ENCODE results near the gene IKZF1. TPM values are rescaled to one million over a fixed set of nuclear protein-coding genes. Genes with fewer than 3 reads are reported as not detected.

IKZF1 gene
- polyA plus RNA-seq, 4 donors = 1.8 to 5.9 (median 3.3) TPM

DNA sequence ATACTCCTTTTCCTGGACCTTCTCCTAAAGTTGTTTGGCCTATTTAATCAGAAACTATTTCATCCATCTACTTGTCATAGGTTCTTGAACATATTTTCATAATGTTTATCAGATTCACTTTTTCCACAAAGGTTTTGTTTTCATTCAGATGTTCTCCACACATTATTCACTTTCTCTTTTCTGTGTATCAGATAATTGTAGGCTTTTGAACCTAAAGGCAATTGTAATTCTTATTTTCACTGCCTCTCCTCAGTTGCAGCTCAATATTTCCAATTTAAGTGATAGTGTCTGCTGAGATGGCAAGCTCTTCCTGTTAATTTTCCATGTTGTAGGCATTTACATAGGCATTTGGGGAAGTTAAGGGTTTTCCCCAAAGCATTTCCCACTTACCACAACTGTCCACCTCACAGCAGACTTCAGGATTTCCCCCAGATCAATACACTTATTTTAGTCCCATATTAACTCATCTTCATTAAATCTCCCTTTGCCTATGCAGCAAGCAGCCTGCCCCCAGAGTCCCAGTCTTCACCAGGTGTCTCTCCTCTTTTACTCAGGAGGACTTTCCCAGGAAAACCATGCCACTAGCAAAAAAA, 12.3 kb upstream of the IKZF1 start:
- FAIRE-seq = no peak

DNA sequence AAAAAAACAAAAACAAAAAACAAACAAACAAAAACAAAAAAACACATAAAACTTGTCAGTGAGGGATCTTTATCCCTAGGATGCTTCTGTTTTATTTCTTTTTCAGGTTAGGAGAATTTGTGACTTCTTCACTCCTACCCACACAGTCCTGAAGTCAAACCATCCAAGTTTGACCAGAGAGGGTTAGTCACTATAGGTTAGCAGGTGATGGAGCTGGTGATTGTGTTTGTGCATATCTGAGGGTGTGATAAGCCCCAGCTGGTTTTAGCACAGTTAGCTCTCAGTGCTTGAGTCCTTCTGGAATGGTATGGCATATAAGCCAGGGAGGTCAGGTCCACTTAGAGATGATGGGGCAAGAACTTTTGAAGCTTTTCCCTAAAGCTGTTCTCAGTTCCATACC, 11.8 kb upstream of the IKZF1 start:
- Histone ChIP-seq H3K36me3 (ENCODE audit: control insufficient read depth in 3 of 3, insufficient read depth in 2 of 3, low read depth in 1 of 3, low read length in 3 of 3) (no peaks in the 10 kb centered on the region), H3K4me1 (ENCODE audit: control insufficient read depth in 3 of 3, insufficient read depth in 2 of 3, low read depth in 1 of 3, low read length in 2 of 3) (no peaks in the 10 kb centered on the region), H3K9me3 (ENCODE audit: control insufficient read depth in 2 of 2, insufficient read depth in 1 of 2, low read depth in 1 of 2, low read length in 1 of 2) (no peaks in the 10 kb centered on the region), H3K27ac (ENCODE audit: low read depth in 1 of 3, low read length in 2 of 3) (no peak overlapping the region), H3K4me3 (ENCODE audit: low read depth in 1 of 3, low read length in 3 of 3) (no peak overlapping the region), H3K27me3 (ENCODE audit: control insufficient read depth in 3 of 3, insufficient read depth in 3 of 3, low read length in 3 of 3) (peaks cover 0 to 5% (median 0%) of the 10 kb centered on the region in 3 donors)
- no peak for DNase-seq
- FAIRE-seq = no peak

More for the DNA sequence above, 12.3 kb upstream of the IKZF1 start:
- H3K36me3 ChIP-seq (ENCODE audit: control insufficient read depth in 3 of 3, insufficient read depth in 2 of 3, low read depth in 1 of 3, low read length in 3 of 3) = no peaks in the 10 kb centered on the region
- no peaks in the 10 kb centered on the region for H3K4me1 ChIP-seq (ENCODE audit: control insufficient read depth in 3 of 3, insufficient read depth in 2 of 3, low read depth in 1 of 3, low read length in 2 of 3)
- no peak for DNase-seq
- no peaks in the 10 kb centered on the region for H3K9me3 ChIP-seq (ENCODE audit: control insufficient read depth in 2 of 2, insufficient read depth in 1 of 2, low read depth in 1 of 2, low read length in 1 of 2)
- no peak overlapping the region for H3K4me3 ChIP-seq (ENCODE audit: low read depth in 1 of 3, low read length in 3 of 3)
- peaks cover 0 to 5% (median 0%) of the 10 kb centered on the region in 3 donors for H3K27me3 ChIP-seq (ENCODE audit: control insufficient read depth in 3 of 3, insufficient read depth in 3 of 3, low read length in 3 of 3)
- H3K27ac ChIP-seq (ENCODE audit: low read depth in 1 of 3, low read length in 2 of 3) = no peak overlapping the region

DNA sequence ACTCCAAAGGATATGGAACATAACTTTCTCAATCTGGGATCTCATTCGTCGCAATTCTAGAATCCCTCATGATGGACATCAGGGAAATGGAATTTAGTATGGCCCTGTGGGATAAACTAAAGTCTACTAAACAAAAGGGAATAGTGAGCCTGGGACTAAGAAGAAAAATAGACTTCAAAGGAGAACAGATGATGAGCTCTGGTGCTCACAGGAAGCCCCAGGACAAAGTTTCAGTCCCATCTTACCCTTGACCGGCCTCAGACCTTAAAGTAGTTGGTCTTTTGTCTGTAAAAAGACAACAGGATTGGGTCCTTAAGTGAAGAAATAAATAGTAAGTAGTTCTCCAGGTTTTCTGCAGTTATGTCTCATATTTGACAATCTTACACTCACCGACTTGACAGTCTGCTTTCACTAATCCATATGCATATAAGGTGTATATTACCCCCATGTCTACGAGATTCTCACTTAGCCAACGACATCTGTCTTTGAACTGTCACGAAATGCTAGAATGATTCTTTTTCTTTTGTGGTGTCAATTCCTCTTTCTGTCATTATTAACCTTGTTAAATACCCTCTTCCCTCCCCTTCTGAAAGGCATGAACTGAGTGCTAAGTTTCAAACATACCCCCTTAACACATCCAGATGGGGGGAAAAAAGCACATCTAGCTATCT, 10.9 kb upstream of the IKZF1 start:
- FAIRE-seq (no peak), DNase-seq (no peak)
- WGBS, 3 donors = 82 to 87% (median 85%) methylated on average over 7 of the region's 7 CpGs
- H3K36me3 ChIP-seq (ENCODE audit: control insufficient read depth in 3 of 3, insufficient read depth in 2 of 3, low read depth in 1 of 3, low read length in 3 of 3) = no peaks in the 10 kb centered on the region
- H3K9me3 ChIP-seq (ENCODE audit: control insufficient read depth in 2 of 2, insufficient read depth in 1 of 2, low read depth in 1 of 2, low read length in 1 of 2) = no peaks in the 10 kb centered on the region
- no peak overlapping the region for H3K4me3 ChIP-seq (ENCODE audit: low read depth in 1 of 3, low read length in 3 of 3)
- H3K27ac ChIP-seq (ENCODE audit: low read depth in 1 of 3, low read length in 2 of 3) = no peak overlapping the region
- peaks cover 0 to 5% (median 0%) of the 10 kb centered on the region in 3 donors for H3K27me3 ChIP-seq (ENCODE audit: control insufficient read depth in 3 of 3, insufficient read depth in 3 of 3, low read length in 3 of 3)
- no peaks in the 10 kb centered on the region for H3K4me1 ChIP-seq (ENCODE audit: control insufficient read depth in 3 of 3, insufficient read depth in 2 of 3, low read depth in 1 of 3, low read length in 2 of 3)

DNA sequence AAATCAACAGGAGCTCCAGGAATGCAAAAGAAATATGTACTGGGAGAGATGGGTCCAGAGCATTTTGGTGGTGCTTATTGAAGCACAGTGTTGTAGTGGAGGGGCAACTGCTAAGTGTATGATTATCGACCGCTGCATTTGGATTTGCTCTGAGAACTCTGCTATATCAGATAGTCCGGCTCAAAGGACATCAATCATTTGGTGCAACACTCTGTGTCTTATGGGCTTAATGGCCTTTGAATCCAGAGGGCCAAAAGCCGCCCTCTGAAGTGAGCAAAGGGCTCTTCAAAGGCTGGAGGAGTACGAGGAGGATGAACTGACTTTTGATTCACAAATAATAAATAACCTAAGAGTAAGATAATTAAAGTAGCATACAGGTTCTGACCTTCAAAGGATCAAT, 9.4 kb upstream of the IKZF1 start:
- H3K27ac ChIP-seq (ENCODE audit: low read depth in 1 of 3, low read length in 2 of 3) = no peak overlapping the region
- peaks cover 0 to 5% (median 3%) of the 10 kb centered on the region in 3 donors for H3K27me3 ChIP-seq (ENCODE audit: control insufficient read depth in 3 of 3, insufficient read depth in 3 of 3, low read length in 3 of 3)
- H3K36me3 ChIP-seq (ENCODE audit: control insufficient read depth in 3 of 3, insufficient read depth in 2 of 3, low read depth in 1 of 3, low read length in 3 of 3) = no peaks in the 10 kb centered on the region
- H3K4me3 ChIP-seq (ENCODE audit: low read depth in 1 of 3, low read length in 3 of 3) = no peak overlapping the region
- no peaks in the 10 kb centered on the region for H3K4me1 ChIP-seq (ENCODE audit: control insufficient read depth in 3 of 3, insufficient read depth in 2 of 3, low read depth in 1 of 3, low read length in 2 of 3)
- no peak for DNase-seq
- WGBS, 3 donors = 67 to 79% (median 74%) methylated on average over 5 of the region's 5 CpGs
- no peak for FAIRE-seq
- H3K9me3 ChIP-seq (ENCODE audit: control insufficient read depth in 2 of 2, insufficient read depth in 1 of 2, low read depth in 1 of 2, low read length in 1 of 2) = no peaks in the 10 kb centered on the region

DNA sequence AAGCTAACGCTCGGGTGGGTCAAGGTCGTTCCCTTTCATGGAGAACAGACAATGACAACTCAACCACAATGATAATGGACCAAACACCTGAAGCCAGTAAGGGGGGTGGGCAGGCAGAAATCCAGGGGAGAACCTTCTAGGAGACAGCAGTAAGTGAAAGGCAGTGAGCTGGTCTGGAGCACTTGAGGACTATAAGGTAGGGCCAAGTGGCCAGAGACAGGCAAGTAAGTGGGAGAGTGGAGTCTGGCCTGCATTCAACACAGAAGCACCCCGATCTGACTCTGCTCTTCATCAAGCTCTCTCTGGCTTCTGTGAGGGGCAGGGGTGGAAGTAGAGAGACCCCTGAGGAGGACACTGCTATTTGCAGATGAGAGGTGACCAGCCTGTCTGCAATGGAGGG, 7.7 kb upstream of the IKZF1 start:
- peaks cover 0 to 11% (median 5%) of the 10 kb centered on the region in 3 donors for H3K27me3 ChIP-seq (ENCODE audit: control insufficient read depth in 3 of 3, insufficient read depth in 3 of 3, low read length in 3 of 3)

DNA sequence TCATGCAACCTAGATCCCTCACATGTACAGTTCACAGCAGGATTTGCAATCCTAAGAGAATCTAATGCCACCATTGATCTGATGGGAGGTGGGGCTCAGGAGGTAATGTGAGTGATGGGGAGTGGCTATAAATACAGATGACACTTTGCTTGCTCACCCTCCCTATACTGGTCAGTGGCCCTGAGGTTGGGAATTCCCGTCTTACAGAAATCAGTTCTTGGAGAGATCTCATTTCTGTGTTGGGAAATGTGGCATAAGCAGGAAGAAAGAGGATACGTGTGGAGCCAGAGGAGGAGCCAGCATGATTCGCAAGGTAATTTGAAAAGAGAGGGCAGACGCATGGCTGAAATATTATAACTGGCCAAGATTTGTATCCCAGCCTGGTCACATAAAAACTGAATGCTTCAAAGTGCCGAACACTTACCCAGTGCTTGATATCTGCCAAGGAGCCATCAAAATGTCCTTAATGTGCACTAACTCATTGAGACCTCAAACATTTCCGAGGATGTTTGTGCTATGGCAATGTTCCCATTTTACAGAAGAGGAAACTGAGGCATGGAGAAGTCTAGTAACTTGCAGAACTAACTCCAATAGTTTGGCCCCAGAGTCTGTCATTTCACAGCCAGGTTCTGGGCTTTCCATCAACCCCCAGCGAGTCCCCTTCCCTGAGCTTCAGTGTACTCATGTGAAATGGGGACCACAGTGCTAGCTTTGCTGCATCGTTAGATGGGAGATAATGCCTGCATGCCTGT, 5.5 kb upstream of the IKZF1 start:
- Histone ChIP-seq H3K27ac (ENCODE audit: low read depth in 1 of 3, low read length in 2 of 3) (no peak overlapping the region), H3K36me3 (ENCODE audit: control insufficient read depth in 3 of 3, insufficient read depth in 2 of 3, low read depth in 1 of 3, low read length in 3 of 3) (no peaks in the 10 kb centered on the region), H3K27me3 (ENCODE audit: control insufficient read depth in 3 of 3, insufficient read depth in 3 of 3, low read length in 3 of 3) (peaks cover 0 to 29% (median 9%) of the 10 kb centered on the region in 3 donors), H3K4me1 (ENCODE audit: control insufficient read depth in 3 of 3, insufficient read depth in 2 of 3, low read depth in 1 of 3, low read length in 2 of 3) (no peaks in the 10 kb centered on the region), H3K4me3 (ENCODE audit: low read depth in 1 of 3, low read length in 3 of 3) (no peak overlapping the region), H3K9me3 (ENCODE audit: control insufficient read depth in 2 of 2, insufficient read depth in 1 of 2, low read depth in 1 of 2, low read length in 1 of 2) (peaks cover 0 to 6% of the 10 kb centered on the region in 2 donors)
- DNase-seq (no peak), FAIRE-seq (no peak)
- WGBS, 3 donors = 77 to 83% (median 82%) methylated on average over 8 of the region's 8 CpGs

More for the DNA sequence above, 7.7 kb upstream of the IKZF1 start:
- Histone ChIP-seq H3K9me3 (ENCODE audit: control insufficient read depth in 2 of 2, insufficient read depth in 1 of 2, low read depth in 1 of 2, low read length in 1 of 2) (no peaks in the 10 kb centered on the region), H3K4me3 (ENCODE audit: low read depth in 1 of 3, low read length in 3 of 3) (no peak overlapping the region), H3K36me3 (ENCODE audit: control insufficient read depth in 3 of 3, insufficient read depth in 2 of 3, low read depth in 1 of 3, low read length in 3 of 3) (no peaks in the 10 kb centered on the region), H3K27ac (ENCODE audit: low read depth in 1 of 3, low read length in 2 of 3) (no peak overlapping the region), H3K4me1 (ENCODE audit: control insufficient read depth in 3 of 3, insufficient read depth in 2 of 3, low read depth in 1 of 3, low read length in 2 of 3) (no peaks in the 10 kb centered on the region)
- no peak for DNase-seq
- WGBS, 3 donors = 57 to 77% (median 70%) methylated on average over 4 of the region's 4 CpGs
- no peak for FAIRE-seq

DNA sequence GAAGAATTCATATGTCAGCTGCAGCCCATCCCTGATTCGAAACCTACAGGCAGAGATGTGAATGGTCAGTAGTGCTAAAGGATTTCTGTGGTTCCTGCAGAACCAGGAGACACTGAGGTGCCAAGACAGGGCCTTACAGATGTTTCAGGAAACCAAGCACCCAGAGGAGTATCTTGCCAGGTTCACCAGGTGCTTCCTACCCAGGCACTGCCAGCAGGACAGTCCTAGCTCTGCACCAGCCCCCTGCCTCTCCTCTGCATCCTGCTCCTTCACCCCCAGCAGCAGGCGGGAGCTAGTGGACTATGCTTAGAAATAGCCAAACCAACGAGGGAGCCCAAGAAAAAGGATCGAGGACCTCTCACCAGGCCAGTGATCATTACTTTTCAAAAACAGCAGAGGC, 4.2 kb upstream of the IKZF1 start:
- FAIRE-seq = no peak
- WGBS, 3 donors = 62 to 72% (median 66%) methylated on average over 4 of the region's 4 CpGs

DNA sequence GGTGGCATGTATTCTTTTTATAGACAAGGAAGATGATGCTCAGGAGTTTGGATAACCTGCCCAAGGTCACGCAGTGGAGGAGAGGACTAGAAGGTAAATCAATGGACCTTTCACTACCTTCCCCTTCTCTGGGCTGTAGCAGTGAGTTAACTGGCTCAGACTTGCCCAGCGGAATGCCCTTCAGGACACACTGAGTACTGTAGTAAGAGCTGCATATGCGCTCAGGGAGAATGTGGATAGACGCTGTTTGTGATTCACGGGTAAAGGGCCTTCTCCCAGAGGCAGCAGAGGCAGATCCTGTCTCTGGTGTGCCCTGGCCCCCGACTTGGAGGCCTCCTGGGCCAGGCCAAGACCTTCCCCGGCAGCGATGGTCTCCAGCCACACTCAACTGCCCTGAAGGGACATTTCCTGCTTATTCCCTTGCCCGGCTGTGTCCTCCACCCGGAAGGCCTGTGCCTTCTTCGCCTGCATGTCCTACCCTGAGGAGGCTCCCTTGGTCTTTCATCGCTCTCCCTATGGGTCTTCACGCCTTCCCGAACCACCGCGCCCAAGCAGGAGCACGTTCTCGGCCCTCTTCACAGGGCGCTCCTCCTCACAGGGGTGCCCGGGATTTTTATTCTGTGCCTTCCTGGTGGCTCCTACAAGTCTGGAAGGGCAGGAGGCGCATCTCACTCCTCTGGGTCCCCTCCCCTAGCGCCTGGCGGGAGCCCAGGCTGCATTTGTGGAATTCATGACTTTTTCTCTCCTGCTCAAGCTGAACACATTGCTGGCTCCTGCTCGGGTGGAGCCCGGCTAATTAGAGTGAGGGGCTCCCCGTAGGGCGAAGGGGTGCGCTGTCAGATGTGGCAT, 1.8 kb upstream of the IKZF1 start:
- FAIRE-seq (no peak), DNase-seq (no peak)
- Histone ChIP-seq H3K4me3 (ENCODE audit: low read depth in 1 of 3, low read length in 3 of 3) (no peak overlapping the region), H3K36me3 (ENCODE audit: control insufficient read depth in 3 of 3, insufficient read depth in 2 of 3, low read depth in 1 of 3, low read length in 3 of 3) (no peaks in the 10 kb centered on the region), H3K27me3 (ENCODE audit: control insufficient read depth in 3 of 3, insufficient read depth in 3 of 3, low read length in 3 of 3) (peaks cover 3 to 53% (median 4%) of the 10 kb centered on the region in 3 donors), H3K27ac (ENCODE audit: low read depth in 1 of 3, low read length in 2 of 3) (no peak overlapping the region), H3K4me1 (ENCODE audit: control insufficient read depth in 3 of 3, insufficient read depth in 2 of 3, low read depth in 1 of 3, low read length in 2 of 3) (no peaks in the 10 kb centered on the region), H3K9me3 (ENCODE audit: control insufficient read depth in 2 of 2, insufficient read depth in 1 of 2, low read depth in 1 of 2, low read length in 1 of 2) (peaks cover 0 to 6% of the 10 kb centered on the region in 2 donors)
- whole genome bisulfite sequencing, 3 donors = 88 to 89% (median 88%) methylated on average over 28 of the region's 28 CpGs

More for the DNA sequence above, 4.2 kb upstream of the IKZF1 start:
- Histone ChIP-seq H3K36me3 (ENCODE audit: control insufficient read depth in 3 of 3, insufficient read depth in 2 of 3, low read depth in 1 of 3, low read length in 3 of 3) (no peaks in the 10 kb centered on the region), H3K4me1 (ENCODE audit: control insufficient read depth in 3 of 3, insufficient read depth in 2 of 3, low read depth in 1 of 3, low read length in 2 of 3) (no peaks in the 10 kb centered on the region), H3K27ac (ENCODE audit: low read depth in 1 of 3, low read length in 2 of 3) (no peak overlapping the region), H3K4me3 (ENCODE audit: low read depth in 1 of 3, low read length in 3 of 3) (no peak overlapping the region), H3K9me3 (ENCODE audit: control insufficient read depth in 2 of 2, insufficient read depth in 1 of 2, low read depth in 1 of 2, low read length in 1 of 2) (peaks cover 0 to 6% of the 10 kb centered on the region in 2 donors), H3K27me3 (ENCODE audit: control insufficient read depth in 3 of 3, insufficient read depth in 3 of 3, low read length in 3 of 3) (peaks cover 3 to 36% (median 9%) of the 10 kb centered on the region in 3 donors)
- DNase-seq = no peak
